HG03521 (cell line): ENCODE measurements around the gene JPT1.

ENCODE experiments used
- ATAC-seq: cut with Tn5 transposase; IDR thresholded peaks from one replicate; pipeline ENCODE4 v1.9.1; 2021; ENCODE audit warnings: mild to moderate bottlenecking, moderate library complexity; ENCODE audit not compliant: unreplicated experiment

JPT1 gene

GRCh38 chr17:75087558-75088453 is 66.5 kb downstream of the JPT1 start, which contains the start of gene SLC16A5:
Gene SLC16A5, plus strand, starts transcription at chr17:75087954. Its CDS starts 5,683 bp downstream, at chr17:75093637.
- ATAC-seq: no peak

- no peak for ATAC-seq
These were observed 67.1 kb downstream of the JPT1 start for GRCh38 chr17:75087182-75087557.

GRCh38 chr17:75086496-75087181 is 67.7 kb downstream of the JPT1 start:
- no peak for ATAC-seq
